B cell (primary cell): ENCODE data around the gene ADAM30.

Experiments used
- EZH2 ChIP-seq: IDR thresholded peaks from 2 replicates; pipeline ENCODE4 v1.6.1; 2012; ENCODE audit warnings: borderline replicate concordance, low read depth, mild to moderate bottlenecking, moderate library complexity, low read length; ENCODE audit not compliant: insufficient read depth, poor library complexity, severe bottlenecking
- TF ChIP-seq, protein P1 (sequence below): fragments of 200-600 bp; IDR thresholded peaks from one replicate; pipeline ENCODE4 v1.8.0; 2022; ENCODE audit warnings: antibody characterized with exemption, mild to moderate bottlenecking

GRCh38 chr1:119937198-119937597 lies 40.9 kb upstream of the ADAM30 start:
- TF ChIP-seq, protein P1, sequence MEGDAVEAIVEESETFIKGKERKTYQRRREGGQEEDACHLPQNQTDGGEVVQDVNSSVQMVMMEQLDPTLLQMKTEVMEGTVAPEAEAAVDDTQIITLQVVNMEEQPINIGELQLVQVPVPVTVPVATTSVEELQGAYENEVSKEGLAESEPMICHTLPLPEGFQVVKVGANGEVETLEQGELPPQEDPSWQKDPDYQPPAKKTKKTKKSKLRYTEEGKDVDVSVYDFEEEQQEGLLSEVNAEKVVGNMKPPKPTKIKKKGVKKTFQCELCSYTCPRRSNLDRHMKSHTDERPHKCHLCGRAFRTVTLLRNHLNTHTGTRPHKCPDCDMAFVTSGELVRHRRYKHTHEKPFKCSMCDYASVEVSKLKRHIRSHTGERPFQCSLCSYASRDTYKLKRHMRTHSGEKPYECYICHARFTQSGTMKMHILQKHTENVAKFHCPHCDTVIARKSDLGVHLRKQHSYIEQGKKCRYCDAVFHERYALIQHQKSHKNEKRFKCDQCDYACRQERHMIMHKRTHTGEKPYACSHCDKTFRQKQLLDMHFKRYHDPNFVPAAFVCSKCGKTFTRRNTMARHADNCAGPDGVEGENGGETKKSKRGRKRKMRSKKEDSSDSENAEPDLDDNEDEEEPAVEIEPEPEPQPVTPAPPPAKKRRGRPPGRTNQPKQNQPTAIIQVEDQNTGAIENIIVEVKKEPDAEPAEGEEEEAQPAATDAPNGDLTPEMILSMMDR, result no peak
- no peak for TF ChIP-seq EZH2
